ENCODE measurements around the gene EFNA3.
A peak's percentile ranks its signal among the peaks of the same experiment; 100 is the strongest.

Gene EFNA3

GRCh38 chr1:155085504-155086127, 7.0 kb downstream of the EFNA3 start:
- no peak for DNase-seq

- no peak for DNase-seq
Observed at GRCh38 chr1:155086128-155086741, 7.6 kb downstream of the EFNA3 start.

GRCh38 chr1:155086856-155087535, 8.4 kb downstream of the EFNA3 start:
- DNase-seq, result no peak

DNA sequence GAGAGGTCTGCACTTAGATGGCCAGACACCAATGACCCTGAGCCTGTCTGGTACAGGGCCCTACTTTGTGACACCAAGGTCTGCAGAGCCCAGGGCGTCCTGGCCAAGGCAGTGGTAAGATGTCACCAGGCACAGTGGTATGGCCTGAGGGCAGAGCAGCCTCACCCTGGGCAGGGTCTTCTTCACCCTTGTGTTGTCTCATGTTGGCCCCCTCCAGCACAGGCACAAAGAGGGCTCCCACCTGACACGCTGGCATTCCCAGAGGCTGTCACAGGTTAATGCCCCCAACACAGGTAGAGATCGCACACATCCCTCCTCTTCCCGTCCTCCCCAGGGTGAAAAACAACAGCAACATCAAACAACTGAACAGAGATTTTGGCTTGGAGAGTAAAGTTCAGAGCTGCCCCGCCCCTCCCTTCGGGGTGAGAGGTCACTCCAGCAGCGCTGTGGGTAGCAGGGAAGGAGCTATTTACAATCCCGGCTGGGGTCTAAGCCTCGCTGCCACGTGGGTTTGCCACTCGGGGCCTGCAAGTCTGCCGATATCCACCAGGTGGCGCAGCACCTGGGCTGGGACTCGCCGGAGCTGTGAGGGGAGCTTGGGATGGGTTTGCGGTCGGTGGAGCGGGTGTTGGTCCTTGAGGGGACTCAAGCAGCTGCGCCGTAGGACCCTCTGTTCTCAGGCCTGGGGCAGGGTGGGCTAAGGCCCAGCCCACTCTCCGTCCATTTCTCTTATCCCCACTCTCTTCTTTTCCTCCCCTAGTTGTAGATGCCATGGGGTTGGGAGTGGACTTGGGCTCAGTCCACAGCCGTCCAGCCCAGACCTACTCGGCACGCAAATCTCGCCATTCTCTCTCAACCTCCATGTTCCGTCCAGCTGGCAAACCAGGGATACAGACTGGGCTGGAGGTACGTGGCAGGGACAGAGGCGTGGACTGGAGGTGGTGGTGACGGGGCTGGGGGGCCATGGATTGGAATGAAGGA, 12.7 kb downstream of the EFNA3 start:
- DNase-seq, result peak; percentile 38

- no peak for DNase-seq
Observed at GRCh38 chr1:155092131-155092530, 13.5 kb downstream of the EFNA3 start.

DNA sequence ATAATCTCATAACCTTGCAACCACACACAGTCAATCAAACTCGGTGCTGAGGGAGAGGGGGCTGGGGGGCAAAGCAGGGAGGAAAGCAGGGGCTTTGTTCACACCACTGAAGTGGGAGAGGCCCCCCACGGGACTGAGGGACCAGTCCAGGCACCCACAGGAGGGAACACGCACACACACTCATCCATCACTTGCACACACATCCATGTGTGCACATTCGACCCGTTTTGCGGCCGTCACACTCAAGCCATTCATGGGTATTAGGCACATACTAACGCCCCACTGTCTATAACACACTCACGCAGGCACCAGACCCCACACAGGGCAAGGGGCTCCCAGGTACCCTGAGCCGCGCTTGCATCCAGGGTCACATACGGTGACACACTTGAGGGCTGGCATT, 14.0 kb downstream of the EFNA3 start:
- no peak for DNase-seq

GRCh38 chr1:155093911-155094621, 15.4 kb downstream of the EFNA3 start:
- DNase-seq, result peak; percentile 40

- DNase-seq, result no peak
Observed at GRCh38 chr1:155094622-155094948, 15.9 kb downstream of the EFNA3 start.

DNA sequence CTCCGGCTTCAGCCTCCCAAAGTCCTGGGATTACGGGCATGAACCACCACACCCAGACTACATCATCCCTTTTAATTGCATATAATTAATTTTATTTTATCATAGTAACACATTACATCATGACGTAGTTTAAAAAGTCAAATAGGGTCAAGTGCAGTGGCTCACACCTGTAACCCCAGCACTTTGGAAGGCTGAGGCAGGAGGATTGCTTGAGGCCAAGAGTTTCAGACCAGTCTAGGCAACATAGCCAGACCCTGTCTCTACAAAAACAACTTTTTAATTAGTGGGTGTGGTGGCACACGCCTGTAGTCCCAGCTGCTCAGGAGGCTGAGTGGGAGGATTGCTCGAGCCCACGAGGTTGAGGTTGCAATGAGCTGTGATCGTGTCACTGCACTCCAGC, 20.7 kb downstream of the EFNA3 start:
- DNase-seq, result no peak

GRCh38 chr1:155103325-155103724, 24.7 kb downstream of the EFNA3 start:
- no peak for DNase-seq

GRCh38 chr1:155104605-155105534, 26.2 kb downstream of the EFNA3 start:
- DNase-seq, result no peak

DNA sequence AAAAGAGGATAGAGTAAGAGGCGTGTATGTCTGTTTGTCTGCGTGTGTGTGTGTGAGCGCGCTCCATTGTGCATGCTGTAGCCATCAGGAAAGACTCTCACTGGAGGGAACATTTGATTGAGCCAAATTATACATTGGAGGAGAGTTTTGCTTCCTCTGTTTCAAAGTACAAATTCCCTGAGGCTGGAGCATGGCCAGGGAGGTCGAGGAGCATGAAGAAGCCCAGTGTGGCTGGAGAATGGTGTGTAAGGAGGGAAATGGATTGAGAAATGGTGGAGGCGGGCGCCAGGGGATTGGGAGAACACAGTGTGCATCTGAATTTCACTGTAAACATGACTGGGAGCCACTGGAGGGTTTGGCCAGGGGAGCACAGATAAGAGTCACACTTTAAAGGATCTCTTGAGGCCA, 27.0 kb downstream of the EFNA3 start:
- no peak for DNase-seq

DNA sequence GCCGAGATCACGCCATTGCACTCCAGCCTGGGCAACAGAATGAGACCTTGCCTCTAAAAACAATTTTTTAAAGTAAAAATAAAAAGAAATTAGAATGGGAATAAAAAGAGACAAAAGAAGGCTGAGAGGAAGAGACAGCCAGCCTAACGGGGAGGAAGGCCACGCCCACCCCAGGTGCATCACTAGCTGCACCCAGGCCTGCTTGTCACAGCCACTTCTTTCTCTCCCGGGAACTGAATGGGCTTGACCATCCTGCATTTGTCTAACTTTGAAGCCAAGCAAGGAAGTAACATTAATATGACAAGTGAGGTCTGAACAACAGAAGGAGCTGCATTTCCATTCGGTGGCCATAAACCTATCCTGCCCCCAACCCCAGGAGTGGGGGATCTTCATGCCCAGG, 28.2 kb downstream of the EFNA3 start:
- no peak for DNase-seq

- no peak for DNase-seq
Observed at GRCh38 chr1:155107309-155108264, 28.9 kb downstream of the EFNA3 start.

DNA sequence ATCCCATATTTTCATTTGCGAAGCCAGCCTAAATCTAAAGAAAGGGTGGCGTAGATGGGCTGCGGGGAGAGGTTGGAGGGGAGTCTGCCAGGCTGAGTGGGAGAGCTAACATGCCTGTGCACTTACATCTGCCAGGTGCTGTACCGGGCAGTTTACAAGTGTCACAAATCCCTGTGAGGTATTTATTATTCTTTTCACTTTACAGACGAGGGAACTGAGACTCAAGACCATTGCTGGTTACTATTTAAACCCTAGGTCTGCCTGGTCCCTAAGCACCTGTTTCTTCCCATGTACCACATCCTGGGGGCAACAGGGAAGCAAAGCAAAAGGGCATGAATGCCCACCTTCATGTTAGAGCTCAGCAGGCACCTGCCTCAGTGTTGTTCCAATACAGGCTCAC, 29.7 kb downstream of the EFNA3 start:
- DNase-seq, result no peak

DNA sequence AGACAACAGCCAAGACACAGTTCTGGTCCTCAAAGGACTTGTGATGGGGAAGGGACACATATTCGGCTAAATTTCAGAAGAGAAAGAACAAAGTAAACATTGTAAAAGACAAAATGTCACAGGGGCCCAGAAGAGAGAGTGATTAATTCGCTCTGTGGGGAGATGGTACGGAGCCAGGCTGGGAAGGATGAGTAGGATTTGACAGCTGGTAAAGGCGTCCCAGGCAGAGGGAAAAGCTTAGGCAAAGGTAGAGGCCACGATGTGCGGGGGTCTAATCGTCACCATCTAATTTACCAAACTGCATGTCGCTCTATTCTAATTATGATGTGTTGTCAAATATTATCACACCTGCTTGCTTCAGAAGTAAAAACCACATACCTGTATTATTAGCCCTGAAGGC, 31.7 kb downstream of the EFNA3 start:
- DNase-seq, result no peak

GRCh38 chr1:155110826-155111225, 32.2 kb downstream of the EFNA3 start:
- no peak for DNase-seq

DNA sequence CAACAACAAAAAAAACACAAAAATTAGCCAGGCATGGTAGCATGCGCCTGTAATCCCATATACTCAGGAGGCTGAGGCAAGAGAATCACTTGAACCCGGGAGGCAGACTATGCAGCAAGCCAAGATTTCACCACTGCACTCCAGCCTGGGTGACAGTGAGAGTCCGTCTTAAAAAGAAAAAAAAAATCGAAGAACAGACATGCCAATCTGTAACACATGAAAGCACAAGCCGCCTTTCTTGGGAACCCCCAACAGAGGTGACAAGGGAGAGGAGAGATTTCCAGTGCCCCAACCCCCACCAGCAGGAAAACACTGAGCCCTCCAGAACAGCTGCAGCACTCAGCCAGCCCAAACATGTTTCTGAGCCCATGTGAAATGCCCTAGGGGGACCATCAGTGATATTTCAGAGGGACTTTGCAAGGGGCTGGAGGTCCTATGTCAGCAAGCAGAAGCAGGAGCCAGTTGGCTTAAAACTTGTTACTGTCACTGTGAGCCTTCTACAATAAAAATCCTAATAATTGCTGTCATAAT, 34.9 kb downstream of the EFNA3 start:
- no peak for DNase-seq

- no peak for DNase-seq
Observed at GRCh38 chr1:155116113-155116764, 37.6 kb downstream of the EFNA3 start.

GRCh38 chr1:155117610-155118009, 39.0 kb downstream of the EFNA3 start:
- no peak for DNase-seq

Measured in amniotic stem cell (primary cell).